ENCODE results near the gene KIF26A. TPM values are rescaled to one million over a fixed set of nuclear protein-coding genes. Genes with fewer than 3 reads are reported as not detected.

Gene KIF26A
- polyA plus RNA-seq, 1 donor from 2014 or later, result 11.2 TPM

DNA sequence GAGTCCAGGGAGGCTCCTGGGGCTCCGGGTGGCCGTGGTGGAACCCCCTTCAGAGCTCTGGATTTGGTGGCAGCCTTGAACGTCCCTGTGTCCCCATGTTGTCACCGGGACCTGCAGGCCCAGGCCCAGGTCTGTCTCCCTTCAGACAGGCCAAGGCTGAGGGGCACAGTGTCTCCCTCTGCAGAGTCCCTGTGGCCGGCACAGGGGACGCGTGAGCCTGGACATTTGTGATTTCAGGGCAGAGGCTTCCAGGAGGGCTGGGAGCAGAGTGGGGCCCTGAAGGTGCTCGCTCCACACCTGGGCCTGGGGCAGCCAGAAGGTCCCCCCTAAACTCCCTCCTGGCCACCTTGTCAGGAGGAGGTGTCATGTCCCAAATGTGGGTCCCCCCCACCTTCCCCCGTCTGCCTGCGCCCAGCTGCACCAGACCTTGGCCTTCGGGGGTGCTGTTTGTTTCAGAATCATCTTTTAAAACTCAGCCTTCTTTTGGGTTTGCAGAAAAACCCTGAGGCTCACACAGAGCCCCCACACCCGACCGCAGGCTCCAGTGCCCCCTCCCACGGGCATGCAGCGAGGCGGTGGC is 47.6 kb downstream of the KIF26A start:
- H3K79me2 ChIP-seq (replicated peaks; ENCODE audit: insufficient read depth, low read length), result no peaks in the 10 kb centered on the region
- no peak overlapping the region for H3K9ac ChIP-seq (ENCODE audit: low read length)
- H3K27me3 ChIP-seq (ENCODE audit: insufficient read depth, low read depth, low read length), result no peaks in the 10 kb centered on the region
- H2AFZ ChIP-seq (ENCODE audit: low read depth, low read length), result no peak overlapping the region
- H3K4me2 ChIP-seq (ENCODE audit: low read length), result no peak overlapping the region
- no peaks in the 10 kb centered on the region for H3K9me3 ChIP-seq (ENCODE audit: low read length)
- TF ChIP-seq MXI1 (conservative IDR thresholded peaks at IDR 0.05; ENCODE audit: poor library complexity, severe bottlenecking), result no peak
- TF ChIP-seq EZH2 (IDR thresholded peaks at IDR 0.05; ENCODE audit: borderline replicate concordance, insufficient read depth, low read length, poor library complexity, severe bottlenecking), result no peak
- TF ChIP-seq, protein P1, sequence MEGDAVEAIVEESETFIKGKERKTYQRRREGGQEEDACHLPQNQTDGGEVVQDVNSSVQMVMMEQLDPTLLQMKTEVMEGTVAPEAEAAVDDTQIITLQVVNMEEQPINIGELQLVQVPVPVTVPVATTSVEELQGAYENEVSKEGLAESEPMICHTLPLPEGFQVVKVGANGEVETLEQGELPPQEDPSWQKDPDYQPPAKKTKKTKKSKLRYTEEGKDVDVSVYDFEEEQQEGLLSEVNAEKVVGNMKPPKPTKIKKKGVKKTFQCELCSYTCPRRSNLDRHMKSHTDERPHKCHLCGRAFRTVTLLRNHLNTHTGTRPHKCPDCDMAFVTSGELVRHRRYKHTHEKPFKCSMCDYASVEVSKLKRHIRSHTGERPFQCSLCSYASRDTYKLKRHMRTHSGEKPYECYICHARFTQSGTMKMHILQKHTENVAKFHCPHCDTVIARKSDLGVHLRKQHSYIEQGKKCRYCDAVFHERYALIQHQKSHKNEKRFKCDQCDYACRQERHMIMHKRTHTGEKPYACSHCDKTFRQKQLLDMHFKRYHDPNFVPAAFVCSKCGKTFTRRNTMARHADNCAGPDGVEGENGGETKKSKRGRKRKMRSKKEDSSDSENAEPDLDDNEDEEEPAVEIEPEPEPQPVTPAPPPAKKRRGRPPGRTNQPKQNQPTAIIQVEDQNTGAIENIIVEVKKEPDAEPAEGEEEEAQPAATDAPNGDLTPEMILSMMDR (IDR thresholded peaks at IDR 0.05; ENCODE audit: poor library complexity, severe bottlenecking), result no peak
- no peak overlapping the region for H3K27ac ChIP-seq (ENCODE audit: low read length)
- H3K36me3 ChIP-seq (ENCODE audit: insufficient read depth, low read length), result no peaks in the 10 kb centered on the region
- no peaks in the 10 kb centered on the region for H3F3A ChIP-seq (ENCODE audit: insufficient read depth, low read length, poor library complexity, severe bottlenecking)
- no peak overlapping the region for H3K4me3 ChIP-seq (ENCODE audit: low read length)
- H4K20me1 ChIP-seq (ENCODE audit: insufficient read depth), result no peaks in the 10 kb centered on the region
- H3K9me2 ChIP-seq (ENCODE audit: insufficient read depth, low read length), result no peaks in the 10 kb centered on the region

DNA sequence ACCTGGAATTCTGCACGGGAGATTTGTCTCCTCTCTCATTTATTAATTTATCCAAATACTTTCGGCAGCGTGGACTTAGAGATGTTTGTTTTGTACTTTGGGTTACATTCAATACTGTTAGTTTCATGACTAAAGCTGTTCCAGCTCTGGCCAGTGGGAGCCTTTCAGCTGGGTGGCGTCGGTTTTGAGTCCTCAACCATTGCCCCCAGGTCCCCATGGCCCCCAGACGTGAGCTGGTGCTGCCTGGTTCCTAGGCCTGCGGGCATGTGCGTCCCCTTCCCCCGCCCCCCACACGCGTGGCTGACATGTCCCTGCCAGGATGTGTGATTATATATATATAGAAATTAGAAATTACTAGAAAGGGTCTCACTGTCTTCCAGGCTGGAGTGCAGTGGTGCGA is 48.2 kb downstream of the KIF26A start:
- Histone ChIP-seq H3F3A (ENCODE audit: insufficient read depth, low read length, poor library complexity, severe bottlenecking) (no peaks in the 10 kb centered on the region), H3K36me3 (ENCODE audit: insufficient read depth, low read length) (no peaks in the 10 kb centered on the region), H3K9me3 (ENCODE audit: low read length) (no peaks in the 10 kb centered on the region), H3K27ac (ENCODE audit: low read length) (no peak overlapping the region), H2AFZ (ENCODE audit: low read depth, low read length) (no peak overlapping the region), H3K9me2 (ENCODE audit: insufficient read depth, low read length) (no peaks in the 10 kb centered on the region), H3K79me2 (replicated peaks; ENCODE audit: insufficient read depth, low read length) (no peaks in the 10 kb centered on the region), H3K9ac (ENCODE audit: low read length) (no peak overlapping the region), H3K27me3 (ENCODE audit: insufficient read depth, low read depth, low read length) (no peaks in the 10 kb centered on the region), H4K20me1 (ENCODE audit: insufficient read depth) (no peaks in the 10 kb centered on the region), H3K4me3 (ENCODE audit: low read length) (no peak overlapping the region), H3K4me2 (ENCODE audit: low read length) (no peak overlapping the region)
- TF ChIP-seq RAD21 (conservative IDR thresholded peaks at IDR 0.05), result no peak
- TF ChIP-seq, protein P1 (IDR thresholded peaks at IDR 0.05; ENCODE audit: poor library complexity, severe bottlenecking), result peak; percentile 1

DNA sequence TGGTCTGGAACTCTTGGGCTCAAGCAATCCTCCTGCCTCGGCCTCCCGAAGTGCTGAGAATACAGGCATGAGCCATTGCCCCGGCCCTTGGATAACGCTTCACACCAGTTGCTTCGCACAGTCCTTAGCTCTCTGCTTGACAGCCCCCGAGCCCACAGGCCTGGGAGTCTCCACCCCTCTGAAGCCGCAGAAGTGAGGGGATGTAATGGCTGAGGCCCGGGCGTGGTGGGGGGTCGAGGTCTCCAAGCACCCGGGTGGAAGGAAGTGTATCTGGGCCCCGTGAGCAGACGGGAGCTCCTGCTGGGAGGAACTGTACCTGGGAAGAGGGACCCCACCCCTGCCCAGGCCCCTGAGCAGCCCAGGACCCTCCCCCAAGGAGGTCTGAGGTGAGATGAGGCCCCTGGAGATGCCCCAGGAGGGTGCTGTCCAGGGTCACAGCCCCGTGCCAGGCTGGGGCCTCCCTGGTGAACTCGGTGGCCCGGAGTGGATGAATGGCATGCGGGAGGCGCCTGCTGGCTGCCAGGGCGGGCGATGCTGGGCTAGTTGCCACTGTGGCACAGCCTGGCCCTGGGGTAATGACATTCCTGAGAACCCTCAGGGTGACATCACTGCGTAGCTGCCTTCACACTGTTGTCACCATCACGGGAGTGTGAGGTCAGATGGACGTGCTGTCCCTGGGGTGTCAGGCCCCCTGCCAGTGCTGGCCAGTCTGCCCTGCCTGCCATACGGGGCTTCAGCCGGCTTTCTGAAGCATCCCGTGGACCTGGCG is 48.9 kb downstream of the KIF26A start:
- Histone ChIP-seq H3K36me3 (ENCODE audit: insufficient read depth, low read length) (no peaks in the 10 kb centered on the region), H3F3A (ENCODE audit: insufficient read depth, low read length, poor library complexity, severe bottlenecking) (no peaks in the 10 kb centered on the region)

More for the DNA sequence above, 48.9 kb downstream of the KIF26A start:
- no peak overlapping the region for H2AFZ ChIP-seq (ENCODE audit: low read depth, low read length)
- H3K9me2 ChIP-seq (ENCODE audit: insufficient read depth, low read length), result no peaks in the 10 kb centered on the region
- no peaks in the 10 kb centered on the region for H4K20me1 ChIP-seq (ENCODE audit: insufficient read depth)
- H3K9ac ChIP-seq (ENCODE audit: low read length), result no peak overlapping the region
- no peaks in the 10 kb centered on the region for H3K9me3 ChIP-seq (ENCODE audit: low read length)
- H3K27me3 ChIP-seq (ENCODE audit: insufficient read depth, low read depth, low read length), result no peaks in the 10 kb centered on the region
- no peak overlapping the region for H3K4me3 ChIP-seq (ENCODE audit: low read length)
- no peak overlapping the region for H3K4me2 ChIP-seq (ENCODE audit: low read length)
- H3K27ac ChIP-seq (ENCODE audit: low read length), result no peak overlapping the region
- TF ChIP-seq TAF1 (IDR thresholded peaks at IDR 0.05; ENCODE audit: low read depth) (no peak), EZH2 (IDR thresholded peaks at IDR 0.05; ENCODE audit: borderline replicate concordance, insufficient read depth, low read length, poor library complexity, severe bottlenecking) (no peak), MXI1 (conservative IDR thresholded peaks at IDR 0.05; ENCODE audit: poor library complexity, severe bottlenecking) (no peak), RAD21 (conservative IDR thresholded peaks at IDR 0.05) (no peak), POLR2AphosphoS5 (IDR thresholded peaks at IDR 0.05) (no peak), EP300 (conservative IDR thresholded peaks at IDR 0.05; ENCODE audit: poor library complexity, severe bottlenecking) (no peak), SMC3 (conservative IDR thresholded peaks at IDR 0.05; ENCODE audit: poor library complexity) (no peak)
- TF ChIP-seq, protein P1 (IDR thresholded peaks at IDR 0.05; ENCODE audit: poor library complexity, severe bottlenecking), result no peak
- TF ChIP-seq, protein P2, sequence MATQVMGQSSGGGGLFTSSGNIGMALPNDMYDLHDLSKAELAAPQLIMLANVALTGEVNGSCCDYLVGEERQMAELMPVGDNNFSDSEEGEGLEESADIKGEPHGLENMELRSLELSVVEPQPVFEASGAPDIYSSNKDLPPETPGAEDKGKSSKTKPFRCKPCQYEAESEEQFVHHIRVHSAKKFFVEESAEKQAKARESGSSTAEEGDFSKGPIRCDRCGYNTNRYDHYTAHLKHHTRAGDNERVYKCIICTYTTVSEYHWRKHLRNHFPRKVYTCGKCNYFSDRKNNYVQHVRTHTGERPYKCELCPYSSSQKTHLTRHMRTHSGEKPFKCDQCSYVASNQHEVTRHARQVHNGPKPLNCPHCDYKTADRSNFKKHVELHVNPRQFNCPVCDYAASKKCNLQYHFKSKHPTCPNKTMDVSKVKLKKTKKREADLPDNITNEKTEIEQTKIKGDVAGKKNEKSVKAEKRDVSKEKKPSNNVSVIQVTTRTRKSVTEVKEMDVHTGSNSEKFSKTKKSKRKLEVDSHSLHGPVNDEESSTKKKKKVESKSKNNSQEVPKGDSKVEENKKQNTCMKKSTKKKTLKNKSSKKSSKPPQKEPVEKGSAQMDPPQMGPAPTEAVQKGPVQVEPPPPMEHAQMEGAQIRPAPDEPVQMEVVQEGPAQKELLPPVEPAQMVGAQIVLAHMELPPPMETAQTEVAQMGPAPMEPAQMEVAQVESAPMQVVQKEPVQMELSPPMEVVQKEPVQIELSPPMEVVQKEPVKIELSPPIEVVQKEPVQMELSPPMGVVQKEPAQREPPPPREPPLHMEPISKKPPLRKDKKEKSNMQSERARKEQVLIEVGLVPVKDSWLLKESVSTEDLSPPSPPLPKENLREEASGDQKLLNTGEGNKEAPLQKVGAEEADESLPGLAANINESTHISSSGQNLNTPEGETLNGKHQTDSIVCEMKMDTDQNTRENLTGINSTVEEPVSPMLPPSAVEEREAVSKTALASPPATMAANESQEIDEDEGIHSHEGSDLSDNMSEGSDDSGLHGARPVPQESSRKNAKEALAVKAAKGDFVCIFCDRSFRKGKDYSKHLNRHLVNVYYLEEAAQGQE (IDR thresholded peaks at IDR 0.05; ENCODE audit: borderline replicate concordance), result no peak
- H3K79me2 ChIP-seq (replicated peaks; ENCODE audit: insufficient read depth, low read length), result no peaks in the 10 kb centered on the region
